HG03469 (cell line): ENCODE measurements around the gene PSMB8.
"Not testable (repeated sequence)": the region's sequence is repeated elsewhere in the genome, so short reads cannot be mapped to it uniquely, and the experiment has no call there.

Experiments
- ATAC-seq: cut with Tn5 transposase; IDR thresholded peaks from one replicate; pipeline ENCODE4 v1.9.1; 2021; ENCODE audit warnings: mild to moderate bottlenecking, moderate library complexity, moderate number of reproducible peaks; ENCODE audit not compliant: unreplicated experiment

The PSMB8 gene

DNA sequence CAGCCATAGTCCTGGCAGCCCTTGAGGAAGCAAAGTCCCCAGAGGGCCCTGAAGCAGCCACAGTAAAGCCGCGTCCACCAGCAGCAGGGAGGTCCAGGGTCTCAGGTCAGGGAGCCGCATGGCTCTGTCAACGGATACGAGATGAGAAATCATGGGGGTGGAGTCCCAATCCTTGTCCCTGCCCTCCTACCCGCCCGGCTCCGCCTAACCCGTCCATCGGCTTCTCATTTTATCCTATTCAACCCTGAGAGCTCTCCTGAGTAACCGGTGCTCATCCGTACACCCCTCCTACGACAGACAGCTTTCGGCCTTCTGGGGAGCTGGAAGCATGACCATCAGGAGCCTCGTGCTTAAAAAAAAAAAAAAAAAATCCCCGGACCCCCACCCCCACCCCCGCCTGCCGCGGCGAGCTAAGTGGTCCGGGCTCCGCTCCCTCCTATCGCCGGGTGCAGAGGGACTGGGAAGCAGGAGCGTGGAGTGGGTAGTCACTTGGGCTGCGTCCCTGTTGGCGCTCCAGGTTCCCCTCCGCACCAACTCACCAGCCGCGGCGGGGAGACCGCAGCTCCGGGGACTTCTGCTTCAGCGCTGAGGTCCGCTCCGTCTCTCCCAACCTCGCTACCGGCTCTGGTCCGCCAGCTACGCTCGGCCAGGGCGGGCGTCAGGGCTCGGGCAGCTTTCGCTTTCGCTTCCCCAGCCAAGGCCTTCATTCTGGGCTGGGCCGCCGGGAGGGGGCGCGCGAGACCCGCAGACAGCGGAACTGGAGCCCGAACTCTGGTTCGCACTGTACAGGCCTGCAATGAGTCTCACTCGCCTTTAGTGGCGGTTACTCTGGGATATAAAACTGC lies 5.5 kb downstream of the PSMB8 start, which contains the start of gene TAP2:
TSS of gene TAP2 (minus strand) at position 626 of the 845 bp plus-strand sequence. CDS start at position 120, 506 bp downstream.
- peak; percentile 50 for ATAC-seq

DNA sequence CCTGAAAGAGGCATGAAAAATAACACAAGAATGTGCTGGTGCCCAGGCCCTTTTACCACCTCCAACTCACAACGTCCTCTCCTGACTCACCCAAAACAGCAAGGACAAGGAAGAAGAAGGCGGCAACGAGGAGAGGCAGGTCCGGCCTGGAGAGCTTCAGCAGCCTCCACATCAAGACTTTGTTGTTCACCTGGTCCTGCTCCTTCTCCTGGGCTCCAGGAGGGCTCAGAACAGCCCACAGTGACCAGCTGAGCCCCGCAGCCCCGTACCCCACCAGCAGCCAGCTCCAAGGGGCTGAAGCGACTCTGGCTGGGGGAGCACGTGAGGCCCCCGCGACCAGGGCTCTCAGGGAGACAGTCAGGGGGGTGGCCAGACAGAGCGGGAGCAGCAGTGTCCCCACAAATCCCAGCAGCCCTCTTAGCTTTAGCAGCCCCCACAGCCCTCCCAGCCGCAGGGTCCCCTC lies 6.2 kb downstream of the PSMB8 start:
- no peak for ATAC-seq

- ATAC-seq: no peak
Observed at GRCh38 chr6:32836873-32837272, 7.0 kb downstream of the PSMB8 start.

GRCh38 chr6:32835167-32835893 lies 8.5 kb downstream of the PSMB8 start:
- no peak for ATAC-seq

GRCh38 chr6:32833664-32834063 lies 10.2 kb downstream of the PSMB8 start:
- ATAC-seq: no peak

GRCh38 chr6:32832535-32832934 lies 11.3 kb downstream of the PSMB8 start:
- no peak for ATAC-seq

DNA sequence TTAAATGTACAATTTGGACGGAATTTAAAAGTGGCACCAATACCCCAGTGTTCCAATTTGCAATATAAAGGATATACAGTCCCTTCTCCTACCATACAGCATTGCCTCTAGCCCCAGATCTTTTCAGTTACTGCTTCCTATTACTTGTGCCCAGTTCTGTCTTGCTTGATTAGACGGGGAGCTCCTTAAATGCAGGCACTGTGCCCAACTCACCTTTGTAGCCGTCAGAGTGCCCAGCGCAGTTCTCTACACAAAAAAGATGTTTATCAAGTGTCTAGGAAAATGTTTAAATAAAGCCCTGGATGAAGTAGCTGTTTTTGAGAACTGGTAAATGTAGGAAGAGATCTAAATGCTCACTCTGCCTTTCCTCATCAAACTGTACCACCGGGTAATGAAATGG lies 12.9 kb downstream of the PSMB8 start:
- no peak for ATAC-seq

- ATAC-seq: no peak
Observed at GRCh38 chr6:32830017-32830416, 13.8 kb downstream of the PSMB8 start.

DNA sequence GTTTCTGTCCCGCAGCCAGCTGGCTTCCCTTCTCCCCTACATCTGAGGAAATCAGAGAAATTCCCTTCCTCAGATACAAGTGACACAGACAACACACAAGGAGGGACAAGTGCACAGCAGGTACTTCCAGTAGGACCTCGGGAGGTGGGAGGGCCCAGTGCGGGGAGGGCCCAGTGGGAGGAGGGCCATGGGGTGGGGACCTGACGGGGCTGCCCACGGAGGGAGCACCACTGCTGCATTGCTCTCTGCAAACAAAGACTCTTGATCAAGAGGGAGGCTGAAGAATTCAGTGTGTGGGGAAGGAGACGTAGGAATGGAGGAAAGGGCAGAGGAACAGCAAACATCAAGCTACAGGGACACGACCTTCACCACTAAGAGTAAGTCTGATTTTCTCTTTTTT lies 14.4 kb downstream of the PSMB8 start:
- ATAC-seq: no peak

DNA sequence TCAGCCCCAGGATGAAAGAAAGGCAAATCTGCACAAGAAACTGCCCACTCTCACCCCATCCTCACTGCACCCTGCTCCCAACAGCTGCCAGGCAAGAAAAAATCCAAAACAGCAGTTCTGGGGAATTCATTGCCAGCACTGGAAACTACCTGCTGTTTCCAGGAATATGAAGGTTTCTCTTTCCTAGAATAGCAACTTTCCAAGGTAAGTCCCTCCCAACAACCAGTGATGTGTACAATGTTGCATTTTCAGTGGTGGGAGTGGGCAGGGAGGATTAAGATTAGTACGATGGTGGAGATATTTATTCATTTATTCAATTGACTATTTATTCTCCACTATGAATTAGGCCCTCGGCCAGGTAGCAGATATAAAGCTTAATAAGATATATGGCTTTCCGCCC lies 16.8 kb downstream of the PSMB8 start:
- ATAC-seq: no peak

DNA sequence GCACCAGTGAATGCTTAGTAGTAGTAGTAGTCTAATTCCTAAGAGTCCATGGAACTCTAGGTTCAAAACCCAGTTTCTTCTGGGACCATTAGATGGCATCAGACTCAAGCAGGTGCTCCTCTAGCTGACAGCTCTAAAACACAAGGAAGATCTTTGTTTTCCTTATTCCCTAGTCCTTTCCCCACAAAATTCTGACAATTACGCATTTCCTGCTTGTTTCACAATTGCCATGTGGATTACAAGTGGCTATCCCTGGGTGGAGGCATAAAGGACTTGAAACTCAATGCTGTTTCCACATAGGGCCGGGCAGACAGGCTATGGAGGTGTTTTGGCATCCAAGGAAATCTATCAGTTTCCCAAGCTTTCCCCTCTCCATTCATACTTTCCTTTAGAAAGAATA lies 17.9 kb downstream of the PSMB8 start:
- no peak for ATAC-seq

DNA sequence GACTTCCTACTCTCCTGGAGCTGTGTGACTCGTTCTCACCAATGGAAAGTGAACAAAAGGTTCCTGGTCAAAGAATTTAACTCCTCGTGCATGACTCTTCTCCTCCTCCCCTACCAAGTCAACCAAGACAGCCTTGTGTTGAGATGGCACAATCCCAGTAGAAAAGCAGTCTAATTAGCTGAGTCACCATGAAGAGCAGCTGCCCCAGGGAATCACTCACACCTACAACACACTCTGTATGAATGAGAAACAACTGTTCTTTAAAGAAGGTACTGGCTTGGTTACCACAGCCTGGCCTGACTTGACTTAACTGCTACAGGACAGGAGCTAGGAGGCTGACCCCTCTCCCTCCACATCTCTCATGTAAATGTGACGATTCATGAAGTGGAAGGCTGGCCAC lies 24.1 kb downstream of the PSMB8 start:
- no peak for ATAC-seq

- no peak for ATAC-seq
Observed at GRCh38 chr6:32818867-32819266, 25.0 kb downstream of the PSMB8 start.

GRCh38 chr6:32816746-32817204 lies 27.1 kb downstream of the PSMB8 start, which contains the start of gene HLA-DOB:
Gene HLA-DOB, minus strand, starts transcription at chr6:32817002. Its CDS starts 51 bp downstream, at chr6:32816951.
- ATAC-seq: no peak

DNA sequence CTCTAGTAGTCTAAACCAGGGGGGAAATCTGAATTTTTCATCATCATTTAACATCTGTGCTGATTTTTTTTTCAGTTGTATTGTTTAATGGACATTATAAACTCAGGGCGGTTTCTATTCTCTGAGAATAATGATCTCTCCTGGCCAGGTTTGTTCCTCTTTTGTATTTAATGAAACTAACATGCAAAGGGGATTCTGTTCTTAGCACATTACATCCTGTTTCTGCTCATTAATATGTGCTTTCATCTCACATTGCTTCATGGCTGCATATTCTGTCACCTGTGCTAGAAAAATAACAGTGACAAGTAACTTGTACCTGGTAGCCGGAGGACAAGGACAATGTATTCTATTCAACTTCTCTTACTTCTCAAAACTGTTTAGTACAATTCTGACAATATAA lies 27.9 kb downstream of the PSMB8 start:
- no peak for ATAC-seq

GRCh38 chr6:32815115-32815514 lies 28.7 kb downstream of the PSMB8 start:
- no peak for ATAC-seq

DNA sequence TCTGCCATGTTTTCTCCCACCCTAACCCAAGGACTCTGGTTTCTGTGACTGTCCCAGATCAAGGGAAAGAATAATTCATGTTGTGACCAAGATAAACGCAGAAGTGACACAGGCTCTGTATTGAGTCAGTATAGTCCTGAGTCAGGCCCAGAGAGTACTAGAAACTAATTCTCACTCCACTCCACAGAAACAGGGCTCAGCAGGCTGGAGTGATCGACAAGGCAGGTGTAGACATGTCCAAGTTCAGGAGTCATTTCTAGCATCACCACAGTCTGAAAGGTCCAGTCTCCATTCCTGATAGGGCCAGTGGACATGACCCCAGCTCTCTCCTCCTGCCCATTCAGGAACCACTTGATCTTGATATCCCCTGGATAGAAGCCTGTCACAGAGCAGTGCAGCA lies 29.7 kb downstream of the PSMB8 start:
- ATAC-seq: no peak

DNA sequence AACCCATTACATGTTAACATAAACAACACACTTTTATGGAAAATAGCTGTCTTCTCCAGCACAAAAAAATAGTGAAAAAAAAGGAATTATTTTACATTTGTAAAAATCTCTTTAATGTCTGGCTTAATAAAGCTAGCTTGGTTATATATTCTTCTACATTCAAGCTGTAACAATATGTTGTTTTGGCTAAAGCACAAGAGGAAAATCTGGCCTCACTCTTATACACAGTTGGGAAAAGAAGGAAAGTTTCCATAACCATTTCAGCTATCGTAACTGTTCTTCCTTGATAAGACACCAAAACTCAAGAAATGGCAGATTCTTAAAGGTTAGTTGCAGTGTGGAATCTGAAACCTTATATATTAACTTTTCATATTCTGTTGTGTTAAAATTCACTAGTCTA lies 34.7 kb downstream of the PSMB8 start:
- no peak for ATAC-seq

DNA sequence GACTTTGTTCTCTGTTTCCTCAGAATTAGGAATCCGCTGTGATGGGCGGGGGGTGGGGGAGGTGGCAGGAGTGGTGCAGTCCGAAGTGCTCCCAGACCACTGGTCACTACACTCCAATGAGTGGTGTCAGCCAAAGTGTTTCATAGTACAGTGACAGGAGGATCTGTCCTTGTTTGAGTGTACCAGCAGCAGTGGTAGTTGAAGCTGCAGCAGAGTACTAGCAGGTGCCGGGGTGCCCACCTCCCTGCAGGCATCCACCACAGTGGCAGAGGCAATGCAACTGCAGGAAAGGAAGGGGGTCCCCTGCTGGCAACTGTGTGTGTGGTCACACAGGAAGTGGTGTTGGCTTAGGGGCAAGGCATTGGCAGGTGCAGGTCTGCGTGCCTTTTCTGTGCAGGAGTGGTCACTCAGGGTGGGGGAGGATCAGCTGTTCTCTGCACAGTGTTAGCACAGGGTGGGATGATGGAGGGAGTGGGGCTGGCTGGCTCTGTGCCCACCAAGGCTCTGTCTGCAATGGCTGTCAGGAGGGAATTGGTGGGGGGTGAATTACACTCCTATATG lies 36.7 kb downstream of the PSMB8 start:
- ATAC-seq: no peak

GRCh38 chr6:32805404-32805803 lies 38.4 kb downstream of the PSMB8 start:
- ATAC-seq: not testable (repeated sequence)

DNA sequence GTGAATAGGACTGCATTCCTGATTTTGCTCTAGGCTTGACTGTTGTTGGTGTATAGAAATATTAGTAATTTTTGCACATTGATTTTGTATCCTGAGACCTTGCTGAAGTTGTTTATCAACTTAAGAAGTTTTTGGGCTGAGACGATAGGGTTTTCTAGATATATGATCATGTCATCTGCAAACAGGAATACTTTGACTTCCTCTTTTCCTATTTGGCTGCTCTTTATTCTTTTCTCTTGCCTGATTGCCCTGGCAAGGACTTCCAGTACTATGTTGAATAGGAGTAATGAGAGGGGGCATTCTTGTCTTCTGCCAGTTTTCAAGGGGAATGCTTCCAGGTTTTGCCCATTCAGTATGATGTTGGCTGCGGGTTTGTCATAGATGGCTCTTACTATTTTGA lies 40.4 kb downstream of the PSMB8 start:
- ATAC-seq: no peak
